ENCODE data around the gene PLEKHA5.

PLEKHA5 gene

DNA sequence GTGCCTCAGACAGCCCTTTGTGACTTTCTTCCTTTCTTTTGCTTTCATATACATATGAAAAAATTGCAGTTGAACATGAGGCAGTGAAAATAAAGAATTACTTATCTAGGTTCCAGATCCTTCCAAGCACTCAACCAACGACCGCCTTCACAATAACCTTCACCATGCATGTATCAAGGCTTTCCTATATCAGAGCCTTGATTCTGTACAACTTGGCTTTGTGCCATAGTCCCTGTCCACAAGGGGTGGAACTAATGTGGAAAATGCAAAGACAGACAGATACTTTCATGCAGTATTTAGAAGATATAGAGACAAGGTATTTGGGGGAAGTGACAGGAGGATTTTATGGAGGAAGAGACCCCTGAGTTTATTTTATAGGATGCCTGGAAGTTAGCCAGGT, 48.6 kb upstream of the PLEKHA5 start (continued):
- no peak for TF ChIP-seq ZFP3 (CRISPR knock-in tag; IDR thresholded peaks at IDR 0.05)
- TF ChIP-seq ZC3H10 (CRISPR knock-in tag; IDR thresholded peaks at IDR 0.05): no peak
- TF ChIP-seq PPARA (CRISPR knock-in tag; IDR thresholded peaks at IDR 0.05; ENCODE audit: borderline replicate concordance): no peak
- no peak for TF ChIP-seq TCF4 (CRISPR knock-in tag; IDR thresholded peaks at IDR 0.05; ENCODE audit: borderline replicate concordance)
- no peak for TF ChIP-seq BACH2 (CRISPR knock-in tag; IDR thresholded peaks at IDR 0.05; ENCODE audit: borderline replicate concordance)
- TF ChIP-seq ZNF70 (CRISPR knock-in tag; IDR thresholded peaks at IDR 0.05): no peak
- TF ChIP-seq, protein P1, sequence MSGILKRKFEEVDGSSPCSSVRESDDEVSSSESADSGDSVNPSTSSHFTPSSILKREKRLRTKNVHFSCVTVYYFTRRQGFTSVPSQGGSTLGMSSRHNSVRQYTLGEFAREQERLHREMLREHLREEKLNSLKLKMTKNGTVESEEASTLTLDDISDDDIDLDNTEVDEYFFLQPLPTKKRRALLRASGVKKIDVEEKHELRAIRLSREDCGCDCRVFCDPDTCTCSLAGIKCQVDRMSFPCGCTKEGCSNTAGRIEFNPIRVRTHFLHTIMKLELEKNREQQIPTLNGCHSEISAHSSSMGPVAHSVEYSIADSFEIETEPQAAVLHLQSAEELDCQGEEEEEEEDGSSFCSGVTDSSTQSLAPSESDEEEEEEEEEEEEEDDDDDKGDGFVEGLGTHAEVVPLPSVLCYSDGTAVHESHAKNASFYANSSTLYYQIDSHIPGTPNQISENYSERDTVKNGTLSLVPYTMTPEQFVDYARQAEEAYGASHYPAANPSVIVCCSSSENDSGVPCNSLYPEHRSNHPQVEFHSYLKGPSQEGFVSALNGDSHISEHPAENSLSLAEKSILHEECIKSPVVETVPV (CRISPR knock-in tag; IDR thresholded peaks at IDR 0.05): no peak

DNA sequence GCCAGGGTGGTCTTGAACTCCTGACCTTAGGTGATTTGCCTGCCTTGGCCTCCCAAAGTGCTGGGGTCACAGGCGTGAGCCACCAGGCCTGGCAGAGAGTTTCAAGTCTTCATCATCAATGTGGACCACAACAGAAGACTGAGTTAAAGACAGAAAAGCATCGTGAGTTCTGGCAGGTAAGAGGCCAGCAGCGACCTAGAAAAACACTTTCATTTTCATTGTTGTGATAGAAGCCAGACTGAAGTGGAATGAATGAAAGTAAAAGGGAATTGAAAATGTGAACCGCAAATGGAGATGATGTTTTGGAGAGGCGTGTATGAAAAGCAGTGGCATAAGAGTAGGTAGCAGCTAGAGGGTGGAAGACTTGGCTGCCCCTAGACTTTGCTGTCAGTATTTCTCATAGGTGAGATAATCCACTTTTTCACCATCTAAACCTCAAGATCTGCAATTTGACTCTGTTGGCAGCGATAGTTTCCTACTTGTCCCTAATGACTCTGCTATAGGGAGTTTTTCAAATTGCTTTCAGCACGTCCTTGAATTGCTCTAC, 47.1 kb upstream of the PLEKHA5 start:
- no peak for ATAC-seq

More for the DNA sequence above, 47.1 kb upstream of the PLEKHA5 start:
- TF ChIP-seq BACH2 (CRISPR knock-in tag; IDR thresholded peaks at IDR 0.05; ENCODE audit: borderline replicate concordance): no peak
- TF ChIP-seq TCF4 (CRISPR knock-in tag; IDR thresholded peaks at IDR 0.05; ENCODE audit: borderline replicate concordance): no peak
- no peak for TF ChIP-seq ZFP3 (CRISPR knock-in tag; IDR thresholded peaks at IDR 0.05)
- TF ChIP-seq, protein P2, sequence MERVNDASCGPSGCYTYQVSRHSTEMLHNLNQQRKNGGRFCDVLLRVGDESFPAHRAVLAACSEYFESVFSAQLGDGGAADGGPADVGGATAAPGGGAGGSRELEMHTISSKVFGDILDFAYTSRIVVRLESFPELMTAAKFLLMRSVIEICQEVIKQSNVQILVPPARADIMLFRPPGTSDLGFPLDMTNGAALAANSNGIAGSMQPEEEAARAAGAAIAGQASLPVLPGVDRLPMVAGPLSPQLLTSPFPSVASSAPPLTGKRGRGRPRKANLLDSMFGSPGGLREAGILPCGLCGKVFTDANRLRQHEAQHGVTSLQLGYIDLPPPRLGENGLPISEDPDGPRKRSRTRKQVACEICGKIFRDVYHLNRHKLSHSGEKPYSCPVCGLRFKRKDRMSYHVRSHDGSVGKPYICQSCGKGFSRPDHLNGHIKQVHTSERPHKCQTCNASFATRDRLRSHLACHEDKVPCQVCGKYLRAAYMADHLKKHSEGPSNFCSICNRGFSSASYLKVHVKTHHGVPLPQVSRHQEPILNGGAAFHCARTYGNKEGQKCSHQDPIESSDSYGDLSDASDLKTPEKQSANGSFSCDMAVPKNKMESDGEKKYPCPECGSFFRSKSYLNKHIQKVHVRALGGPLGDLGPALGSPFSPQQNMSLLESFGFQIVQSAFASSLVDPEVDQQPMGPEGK (CRISPR knock-in tag; IDR thresholded peaks at IDR 0.05; ENCODE audit: borderline replicate concordance): no peak
- TF ChIP-seq, protein P3, sequence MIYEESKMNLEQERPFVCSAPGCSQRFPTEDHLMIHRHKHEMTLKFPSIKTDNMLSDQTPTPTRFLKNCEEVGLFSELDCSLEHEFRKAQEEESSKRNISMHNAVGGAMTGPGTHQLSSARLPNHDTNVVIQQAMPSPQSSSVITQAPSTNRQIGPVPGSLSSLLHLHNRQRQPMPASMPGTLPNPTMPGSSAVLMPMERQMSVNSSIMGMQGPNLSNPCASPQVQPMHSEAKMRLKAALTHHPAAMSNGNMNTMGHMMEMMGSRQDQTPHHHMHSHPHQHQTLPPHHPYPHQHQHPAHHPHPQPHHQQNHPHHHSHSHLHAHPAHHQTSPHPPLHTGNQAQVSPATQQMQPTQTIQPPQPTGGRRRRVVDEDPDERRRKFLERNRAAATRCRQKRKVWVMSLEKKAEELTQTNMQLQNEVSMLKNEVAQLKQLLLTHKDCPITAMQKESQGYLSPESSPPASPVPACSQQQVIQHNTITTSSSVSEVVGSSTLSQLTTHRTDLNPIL (CRISPR knock-in tag; IDR thresholded peaks at IDR 0.05; ENCODE audit: low read depth): no peak
- TF ChIP-seq ZNF8 (CRISPR knock-in tag; IDR thresholded peaks at IDR 0.05): no peak
- TF ChIP-seq PPARA (CRISPR knock-in tag; IDR thresholded peaks at IDR 0.05; ENCODE audit: borderline replicate concordance): no peak
- TF ChIP-seq, protein P1 (CRISPR knock-in tag; IDR thresholded peaks at IDR 0.05): no peak
- no peak for TF ChIP-seq ZFP30 (CRISPR knock-in tag; IDR thresholded peaks at IDR 0.05)
- no peak for TF ChIP-seq TOX (CRISPR knock-in tag; IDR thresholded peaks at IDR 0.05; ENCODE audit: borderline replicate concordance)
- no peak for TF ChIP-seq CSDC2 (CRISPR knock-in tag; IDR thresholded peaks at IDR 0.05)
- no peak for TF ChIP-seq RARB (CRISPR knock-in tag; IDR thresholded peaks at IDR 0.05)
- no peak for TF ChIP-seq ZNF565 (CRISPR knock-in tag; conservative IDR thresholded peaks at IDR 0.05; ENCODE audit: low read depth)
- no peak for TF ChIP-seq ZC3H10 (CRISPR knock-in tag; IDR thresholded peaks at IDR 0.05)
- TF ChIP-seq SNAI2 (CRISPR knock-in tag; IDR thresholded peaks at IDR 0.05): no peak
- TF ChIP-seq, protein P4, sequence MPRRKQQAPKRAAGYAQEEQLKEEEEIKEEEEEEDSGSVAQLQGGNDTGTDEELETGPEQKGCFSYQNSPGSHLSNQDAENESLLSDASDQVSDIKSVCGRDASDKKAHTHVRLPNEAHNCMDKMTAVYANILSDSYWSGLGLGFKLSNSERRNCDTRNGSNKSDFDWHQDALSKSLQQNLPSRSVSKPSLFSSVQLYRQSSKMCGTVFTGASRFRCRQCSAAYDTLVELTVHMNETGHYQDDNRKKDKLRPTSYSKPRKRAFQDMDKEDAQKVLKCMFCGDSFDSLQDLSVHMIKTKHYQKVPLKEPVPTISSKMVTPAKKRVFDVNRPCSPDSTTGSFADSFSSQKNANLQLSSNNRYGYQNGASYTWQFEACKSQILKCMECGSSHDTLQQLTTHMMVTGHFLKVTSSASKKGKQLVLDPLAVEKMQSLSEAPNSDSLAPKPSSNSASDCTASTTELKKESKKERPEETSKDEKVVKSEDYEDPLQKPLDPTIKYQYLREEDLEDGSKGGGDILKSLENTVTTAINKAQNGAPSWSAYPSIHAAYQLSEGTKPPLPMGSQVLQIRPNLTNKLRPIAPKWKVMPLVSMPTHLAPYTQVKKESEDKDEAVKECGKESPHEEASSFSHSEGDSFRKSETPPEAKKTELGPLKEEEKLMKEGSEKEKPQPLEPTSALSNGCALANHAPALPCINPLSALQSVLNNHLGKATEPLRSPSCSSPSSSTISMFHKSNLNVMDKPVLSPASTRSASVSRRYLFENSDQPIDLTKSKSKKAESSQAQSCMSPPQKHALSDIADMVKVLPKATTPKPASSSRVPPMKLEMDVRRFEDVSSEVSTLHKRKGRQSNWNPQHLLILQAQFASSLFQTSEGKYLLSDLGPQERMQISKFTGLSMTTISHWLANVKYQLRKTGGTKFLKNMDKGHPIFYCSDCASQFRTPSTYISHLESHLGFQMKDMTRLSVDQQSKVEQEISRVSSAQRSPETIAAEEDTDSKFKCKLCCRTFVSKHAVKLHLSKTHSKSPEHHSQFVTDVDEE (CRISPR knock-in tag; IDR thresholded peaks at IDR 0.05): no peak
- TF ChIP-seq, protein P5, sequence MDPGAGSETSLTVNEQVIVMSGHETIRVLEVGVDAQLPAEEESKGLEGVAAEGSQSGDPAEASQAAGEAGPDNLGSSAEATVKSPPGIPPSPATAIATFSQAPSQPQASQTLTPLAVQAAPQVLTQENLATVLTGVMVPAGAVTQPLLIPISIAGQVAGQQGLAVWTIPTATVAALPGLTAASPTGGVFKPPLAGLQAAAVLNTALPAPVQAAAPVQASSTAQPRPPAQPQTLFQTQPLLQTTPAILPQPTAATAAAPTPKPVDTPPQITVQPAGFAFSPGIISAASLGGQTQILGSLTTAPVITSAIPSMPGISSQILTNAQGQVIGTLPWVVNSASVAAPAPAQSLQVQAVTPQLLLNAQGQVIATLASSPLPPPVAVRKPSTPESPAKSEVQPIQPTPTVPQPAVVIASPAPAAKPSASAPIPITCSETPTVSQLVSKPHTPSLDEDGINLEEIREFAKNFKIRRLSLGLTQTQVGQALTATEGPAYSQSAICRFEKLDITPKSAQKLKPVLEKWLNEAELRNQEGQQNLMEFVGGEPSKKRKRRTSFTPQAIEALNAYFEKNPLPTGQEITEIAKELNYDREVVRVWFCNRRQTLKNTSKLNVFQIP (CRISPR knock-in tag; IDR thresholded peaks at IDR 0.05; ENCODE audit: borderline replicate concordance, low read depth): no peak

Data from SK-N-SH treated with all-trans-retinoic acid at 6 μM for 48 hours (cell line).